Psoas muscle (tissue), 8 donors: ENCODE results near the gene LGR6. TPM values are rescaled to one million over a fixed set of nuclear protein-coding genes. Genes with fewer than 3 reads are reported as not detected.

Experiments
- ATAC-seq, 4 donors: fragments of 200-7000 bp; cut with Tn5 transposase; one replicate each; pipeline ENCODE4 v1.9.1; 2020; ENCODE audit warnings: moderate library complexity in 3 of 4, mild to moderate bottlenecking in 2 of 4
- DNase-seq, 2 donors: peaks; one replicate each; pipeline ENCODE4 v3.0.0-alpha.2; 2020
- H3K27ac ChIP-seq: fragments of 200-600 bp; one replicate; pipeline ENCODE4 v1.8.0; 2022
- H3K27me3 ChIP-seq, 3 donors: fragments of 200-600 bp in 1 of 3; one replicate each; pipeline versions ENCODE4 v1.6.1 to v1.8.0; 2013 to 2022; ENCODE audit warnings: low read length in 2 of 3, mild to moderate bottlenecking in 2 of 3, moderate library complexity in 1 of 3; ENCODE audit not compliant: insufficient read depth in 3 of 3
- H3K36me3 ChIP-seq, 2 donors: fragments of 200-600 bp in 1 of 2; one replicate each; pipeline versions ENCODE4 v1.6.1 to v1.8.0; 2013 to 2022; ENCODE audit warnings: low read depth in 1 of 2, mild to moderate bottlenecking in 1 of 2, moderate library complexity in 1 of 2; ENCODE audit not compliant: insufficient read depth in 1 of 2
- H3K4me1 ChIP-seq: fragments of 200-600 bp; one replicate; pipeline ENCODE4 v1.8.0; 2022
- H3K4me3 ChIP-seq: fragments of 200-600 bp; one replicate; pipeline ENCODE4 v1.8.0; 2022; ENCODE audit warnings: mild to moderate bottlenecking
- H3K9me3 ChIP-seq: fragments of 200-600 bp; one replicate; pipeline ENCODE4 v1.8.0; 2022
- WGBS, 3 donors: extraction: QIAGEN DNeasy Blood & Tissue Kit; methylation state at CpG; one replicate each; pipeline versions ENCODE4 v1.1.6 to v1.1.7; 2013; 5-methylcytosine and 5-hydroxymethylcytosine counted together
- intact Hi-C, 2 donors: fragments of 100-400 bp; cut with DNase I; formaldehyde crosslinking; loops; one replicate each; pipeline versions ENCODE4 v1.11.0 to v1.14.2; 2022
- polyA plus RNA-seq, 3 donors: library from polyadenylated mRNA; stranded (reverse); fragments of 200-250 nt; gene quantifications; one replicate each; pipeline ENCODE4 v1.2.3, GENCODE V29; 2013
- total RNA-seq, 4 donors: library from RNA; stranded (reverse); fragmentation: NEBNext Ultra II Directional in 2 of 4; extraction: Animal tissue kit (Norgen Biotek cat#: 25700) in 2 of 4; gene quantifications; one replicate each; pipeline versions ENCODE4 v1.2.1 to v1.2.4, GENCODE V29; 2021 to 2023
- TF ChIP-seq, protein P1 (sequence below): fragments of 200-600 bp; IDR thresholded peaks from one replicate; pipeline ENCODE4 v1.8.0; 2022; ENCODE audit warnings: antibody characterized with exemption
- donor health status: healthy with polysubstance abuse.
- donor health status: DM: no; HTN: no; CAD: no; lungs with moderate emphysema.
- donor health status: Bipolar disorder and iron deficiency.
- donor health status: healthy.
- donor health status: DM: yes; HTN: yes; CAD: no.
- donor health status: DM: no; HTN: no; CAD: no.
- donor health status: DM: no; HTN: no; CAD: no.
- donor health status: DM: yes; HTN: yes; CAD: no.

The LGR6 gene
- total and polyA plus RNA-seq, 7 donors = 0.12 to 0.20 (median 0.16) TPM; not detected in 3

DNA sequence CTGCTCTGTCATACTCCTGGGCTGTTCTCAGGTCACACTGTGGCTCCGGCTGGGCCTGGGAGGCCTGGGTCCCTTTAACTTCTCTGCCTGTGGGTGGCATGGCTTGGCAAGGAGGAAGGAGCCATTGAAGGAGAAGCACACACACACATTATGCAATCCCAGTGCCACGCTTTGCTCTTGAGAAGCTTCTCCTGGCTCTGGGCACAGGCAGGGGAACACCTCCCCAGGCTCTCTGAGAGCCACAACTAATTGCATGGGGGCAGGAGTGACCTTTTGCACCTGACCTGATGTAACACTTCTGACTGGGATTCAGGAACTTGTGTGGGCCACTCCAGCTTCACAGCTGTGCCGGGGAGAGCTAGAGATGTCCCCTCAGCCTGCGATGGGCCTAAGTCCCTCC lies 23.1 kb downstream of the LGR6 start:
- intact Hi-C loops = no loop called here
- 36 to 67% (median 46%) methylated on average over 4 of the region's 4 CpGs for WGBS, 3 donors
- DNase-seq (no peak), ATAC-seq (no peak)
- Histone ChIP-seq H3K4me1 (no peaks in the 10 kb centered on the region), H3K4me3 (no peak overlapping the region), H3K9me3 (no peaks in the 10 kb centered on the region), H3K36me3 (no peaks in the 10 kb centered on the region), H3K27ac (no peak overlapping the region), H3K27me3 (peaks cover 0 to 23% (median 0%) of the 10 kb centered on the region in 3 donors)
- TF ChIP-seq, protein P1, sequence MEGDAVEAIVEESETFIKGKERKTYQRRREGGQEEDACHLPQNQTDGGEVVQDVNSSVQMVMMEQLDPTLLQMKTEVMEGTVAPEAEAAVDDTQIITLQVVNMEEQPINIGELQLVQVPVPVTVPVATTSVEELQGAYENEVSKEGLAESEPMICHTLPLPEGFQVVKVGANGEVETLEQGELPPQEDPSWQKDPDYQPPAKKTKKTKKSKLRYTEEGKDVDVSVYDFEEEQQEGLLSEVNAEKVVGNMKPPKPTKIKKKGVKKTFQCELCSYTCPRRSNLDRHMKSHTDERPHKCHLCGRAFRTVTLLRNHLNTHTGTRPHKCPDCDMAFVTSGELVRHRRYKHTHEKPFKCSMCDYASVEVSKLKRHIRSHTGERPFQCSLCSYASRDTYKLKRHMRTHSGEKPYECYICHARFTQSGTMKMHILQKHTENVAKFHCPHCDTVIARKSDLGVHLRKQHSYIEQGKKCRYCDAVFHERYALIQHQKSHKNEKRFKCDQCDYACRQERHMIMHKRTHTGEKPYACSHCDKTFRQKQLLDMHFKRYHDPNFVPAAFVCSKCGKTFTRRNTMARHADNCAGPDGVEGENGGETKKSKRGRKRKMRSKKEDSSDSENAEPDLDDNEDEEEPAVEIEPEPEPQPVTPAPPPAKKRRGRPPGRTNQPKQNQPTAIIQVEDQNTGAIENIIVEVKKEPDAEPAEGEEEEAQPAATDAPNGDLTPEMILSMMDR = no peak

DNA sequence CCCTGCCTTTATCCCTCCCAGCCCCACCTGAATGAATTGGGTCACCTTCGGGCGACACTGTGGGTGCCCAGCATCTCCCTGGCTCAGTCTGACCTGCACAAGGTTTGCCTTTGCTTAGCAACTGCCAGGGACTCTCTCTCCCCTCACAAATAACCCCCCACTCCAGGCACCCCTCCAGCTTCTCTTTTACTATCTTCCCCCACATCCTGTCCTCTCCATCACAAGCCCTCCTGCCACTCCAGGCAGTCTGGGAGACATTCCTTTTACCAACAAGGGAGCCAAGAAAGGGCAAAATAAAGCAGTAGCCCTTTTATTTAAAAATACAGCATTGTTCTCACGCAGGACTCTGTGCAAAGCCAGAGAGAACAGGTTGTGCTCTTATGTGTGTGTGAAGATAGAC lies 23.9 kb downstream of the LGR6 start:
- DNase-seq (no peak), ATAC-seq (no peak)
- Histone ChIP-seq H3K27ac (no peak overlapping the region), H3K4me3 (no peak overlapping the region), H3K27me3 (peaks cover 0 to 21% (median 0%) of the 10 kb centered on the region in 3 donors), H3K9me3 (no peaks in the 10 kb centered on the region), H3K36me3 (no peaks in the 10 kb centered on the region), H3K4me1 (no peaks in the 10 kb centered on the region)
- TF ChIP-seq, protein P1 = no peak
- 83 to 84% (median 83%) methylated on average over 3 of the region's 3 CpGs for WGBS, 3 donors
- intact Hi-C loops = no loop called here

DNA sequence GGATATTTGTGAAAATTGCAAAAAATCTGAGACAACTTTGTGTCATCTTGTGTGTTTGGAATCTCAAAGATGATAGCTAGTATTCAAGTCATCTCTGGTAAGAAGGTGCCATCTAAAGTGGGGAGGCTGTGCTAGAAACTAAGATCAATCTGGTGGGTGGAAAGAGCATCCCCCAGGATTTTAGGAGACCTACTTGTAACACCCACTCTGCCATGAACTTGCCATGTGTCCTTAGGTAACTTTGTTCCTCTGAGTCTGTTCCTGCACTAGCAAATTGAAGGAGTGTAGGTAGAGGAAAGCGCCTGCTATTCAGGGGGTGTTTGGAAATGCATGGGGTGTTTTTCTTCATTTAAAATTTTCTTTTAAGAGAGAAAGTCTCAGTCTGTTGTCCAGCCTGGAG lies 24.4 kb downstream of the LGR6 start:
- WGBS, 3 donors = 89 to 96% (median 94%) methylated on average over 1 of the region's 1 CpG
- intact Hi-C loops = no loop called here
- H3K4me1 ChIP-seq = no peaks in the 10 kb centered on the region
- DNase-seq (no peak), ATAC-seq (no peak)
- H3K4me3 ChIP-seq = no peak overlapping the region
- no peaks in the 10 kb centered on the region for H3K9me3 ChIP-seq
- H3K27me3 ChIP-seq = peaks cover 0 to 17% (median 0%) of the 10 kb centered on the region in 3 donors
- H3K36me3 ChIP-seq = no peaks in the 10 kb centered on the region
- no peak overlapping the region for H3K27ac ChIP-seq
- TF ChIP-seq, protein P1 = no peak

DNA sequence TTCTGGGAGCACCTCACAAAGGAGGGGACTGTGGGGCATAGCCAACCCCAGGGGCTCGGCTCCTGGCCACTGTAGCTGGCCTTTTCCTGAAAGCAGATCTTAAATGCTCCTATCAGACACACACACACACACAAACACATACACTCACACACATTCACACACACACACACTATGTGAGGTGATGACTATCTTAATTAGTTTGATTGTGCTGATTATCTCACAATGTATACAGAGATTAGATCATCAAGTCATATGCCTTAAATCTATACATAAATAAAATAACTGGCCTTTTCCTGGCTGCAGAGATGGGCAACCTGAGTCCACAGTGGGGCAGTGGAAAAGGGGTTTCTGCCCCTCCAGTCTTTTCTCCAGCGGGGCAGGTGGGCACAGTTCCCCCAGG lies 27.1 kb downstream of the LGR6 start:
- Histone ChIP-seq H3K4me1 (no peaks in the 10 kb centered on the region), H3K27me3 (no peaks in the 10 kb centered on the region), H3K4me3 (no peak overlapping the region), H3K9me3 (no peaks in the 10 kb centered on the region), H3K36me3 (no peaks in the 10 kb centered on the region), H3K27ac (no peak overlapping the region)
- intact Hi-C loops = no loop called here
- no peak for DNase-seq
- 79 to 89% (median 87%) methylated on average over 2 of the region's 2 CpGs for WGBS, 3 donors
- TF ChIP-seq, protein P1 = no peak
- ATAC-seq = no peak
